ENCODE measurements around the gene RUNX3. TPM values are rescaled to one million over a fixed set of nuclear protein-coding genes. Genes with fewer than 3 reads are reported as not detected.

RUNX3 gene
- total and polyA plus RNA-seq, 2 donors (not counting 3 experiments of a cell fraction or from before 2014, with no cell fraction given) = not detected

DNA sequence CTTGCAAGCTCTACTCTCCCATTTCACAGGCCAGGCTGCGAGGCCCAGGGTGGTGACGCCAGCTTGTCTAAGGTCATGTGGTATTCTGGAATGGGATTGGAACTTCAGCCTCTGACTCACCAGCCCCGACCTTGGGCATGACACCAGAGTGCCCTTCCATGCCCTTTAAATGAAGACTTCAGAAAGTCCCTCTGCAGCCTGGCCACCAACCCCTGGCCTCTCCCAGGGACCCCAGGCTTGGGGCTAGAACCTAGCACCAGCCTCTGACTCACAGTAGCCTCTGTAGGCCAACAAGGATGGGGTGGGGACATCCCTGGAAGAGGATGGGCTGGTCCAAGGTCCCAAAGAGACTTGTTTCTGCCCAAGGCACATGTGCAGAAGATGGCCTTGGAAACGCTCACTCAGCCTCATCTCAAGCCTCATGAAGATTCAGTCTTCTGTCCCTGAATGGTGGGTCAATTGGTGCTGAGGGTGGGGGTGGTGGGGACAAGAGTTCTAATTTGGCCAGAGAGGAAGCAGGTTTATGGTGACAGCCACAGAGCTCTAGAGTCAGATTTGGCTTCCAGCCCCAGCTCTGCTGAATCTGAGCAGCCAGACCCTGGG is 36.1 kb upstream of the RUNX3 start:
- no peak overlapping the region for H3K9ac ChIP-seq (replicated peaks; ENCODE audit: extremely low read depth, insufficient read depth, low read length)
- dilution Hi-C loops (cut with MboI; ENCODE audit: extremely low pct_ligation_motif_present, low sequenced_read_pairs) = no loop called here
- no peak for TF ChIP-seq POLR2AphosphoS5 (IDR thresholded peaks at IDR 0.05; ENCODE audit: insufficient read depth, low read depth, low read length)
- no peak for TF ChIP-seq MYC (IDR thresholded peaks at IDR 0.05; ENCODE audit: low read depth, low read length)
- no peak for TF ChIP-seq GATA2 (IDR thresholded peaks at IDR 0.05; ENCODE audit: insufficient read depth, insufficient read length, low read depth, low read length)
- no peak overlapping the region for H3K27ac ChIP-seq (ENCODE audit: insufficient read depth, low read depth, low read length)
- BruUV-seq (replicated peaks) = no TSS peak
- no peak for DNase-seq (ENCODE audit: low read depth, low spot score)
- CTCF ChIA-PET = no interaction called here
- intact Hi-C loops (cut with micrococcal nuclease) = no loop called here
- no peaks in the 10 kb centered on the region for H3K4me1 ChIP-seq (ENCODE audit: control insufficient read depth, extremely low read depth, insufficient read depth, low read length)
- no peak for FAIRE-seq
- no peaks in the 10 kb centered on the region for H3K79me2 ChIP-seq (ENCODE audit: control insufficient read depth, insufficient read depth, low read length)
- POLR2A ChIA-PET = no interaction called here
- H3K4me2 ChIP-seq (ENCODE audit: insufficient read depth, low read length) = no peak overlapping the region
- no peak overlapping the region for H2AFZ ChIP-seq (ENCODE audit: low read depth, low read length)
- H3K4me3 ChIP-seq (replicated peaks in 1 of 3; ENCODE audit: insufficient read depth in 1 of 3, low read depth in 1 of 3, low read length in 3 of 3) = no peak overlapping the region
- H3K9me1 ChIP-seq (replicated peaks; ENCODE audit: control insufficient read depth, extremely low read depth, insufficient read depth, low read length) = no peaks in the 10 kb centered on the region
- peaks cover 2 to 4% of the 10 kb centered on the region in 2 experiments for H3K27me3 ChIP-seq (ENCODE audit: control insufficient read depth in 2 of 2, insufficient read depth in 2 of 2, low read length in 2 of 2)
- H3K9me3 ChIP-seq (replicated peaks; ENCODE audit: control insufficient read depth, insufficient read depth, low read length) = no peaks in the 10 kb centered on the region
- no peaks in the 10 kb centered on the region for H3K36me3 ChIP-seq (ENCODE audit: control insufficient read depth in 2 of 2, extremely low read depth in 1 of 2, insufficient read depth in 2 of 2, low read length in 2 of 2)
- H4K20me1 ChIP-seq (replicated peaks; ENCODE audit: control insufficient read depth, extremely low read depth, insufficient read depth, low read length) = no peaks in the 10 kb centered on the region

DNA sequence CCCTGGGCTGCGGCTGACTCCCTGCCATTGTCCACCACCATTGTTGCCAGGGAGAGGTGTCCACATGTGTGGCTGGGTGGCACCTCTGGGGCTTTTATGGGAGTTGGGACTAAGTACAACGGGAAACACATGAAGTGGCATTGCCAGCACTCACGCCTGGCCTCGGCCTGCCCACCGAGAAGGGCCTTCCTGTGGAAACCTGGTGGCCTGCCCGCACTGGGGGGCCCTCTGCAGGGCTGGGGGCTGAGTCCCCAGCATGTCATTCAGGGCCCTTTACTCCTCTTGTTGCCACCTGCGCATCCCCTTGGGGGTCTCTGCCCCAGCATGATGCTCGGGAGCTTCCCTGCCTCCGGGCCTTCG is 35.5 kb upstream of the RUNX3 start:
- peaks cover under 1 to 2% of the 10 kb centered on the region in 2 experiments for H3K27me3 ChIP-seq (ENCODE audit: control insufficient read depth in 2 of 2, insufficient read depth in 2 of 2, low read length in 2 of 2)
- no peaks in the 10 kb centered on the region for H3K9me1 ChIP-seq (replicated peaks; ENCODE audit: control insufficient read depth, extremely low read depth, insufficient read depth, low read length)
- ChIA-PET POLR2A (no interaction called here), CTCF (no interaction called here)
- no peaks in the 10 kb centered on the region for H3K36me3 ChIP-seq (ENCODE audit: control insufficient read depth in 2 of 2, extremely low read depth in 1 of 2, insufficient read depth in 2 of 2, low read length in 2 of 2)
- H3K4me1 ChIP-seq (ENCODE audit: control insufficient read depth, extremely low read depth, insufficient read depth, low read length) = no peaks in the 10 kb centered on the region
- no peak for DNase-seq (ENCODE audit: low read depth, low spot score)
- H2AFZ ChIP-seq (ENCODE audit: low read depth, low read length) = no peak overlapping the region
- H3K27ac ChIP-seq (ENCODE audit: insufficient read depth, low read depth, low read length) = no peak overlapping the region
- dilution Hi-C loops (cut with MboI; ENCODE audit: extremely low pct_ligation_motif_present, low sequenced_read_pairs) (no loop called here), intact Hi-C loops (cut with micrococcal nuclease) (no loop called here)
- no peak overlapping the region for H3K4me3 ChIP-seq (replicated peaks in 1 of 3; ENCODE audit: insufficient read depth in 1 of 3, low read depth in 1 of 3, low read length in 3 of 3)
- no peak for FAIRE-seq
- no peaks in the 10 kb centered on the region for H3K79me2 ChIP-seq (ENCODE audit: control insufficient read depth, insufficient read depth, low read length)
- BruUV-seq (replicated peaks) = no TSS peak
- no peaks in the 10 kb centered on the region for H4K20me1 ChIP-seq (replicated peaks; ENCODE audit: control insufficient read depth, extremely low read depth, insufficient read depth, low read length)
- no peak overlapping the region for H3K9ac ChIP-seq (replicated peaks; ENCODE audit: extremely low read depth, insufficient read depth, low read length)
- H3K9me3 ChIP-seq (replicated peaks; ENCODE audit: control insufficient read depth, insufficient read depth, low read length) = no peaks in the 10 kb centered on the region
- TF ChIP-seq GATA2 (IDR thresholded peaks at IDR 0.05; ENCODE audit: insufficient read depth, insufficient read length, low read depth, low read length) (no peak), JUN (IDR thresholded peaks at IDR 0.05; ENCODE audit: borderline replicate concordance, insufficient read depth, insufficient read length, low read depth) (no peak), FOS (IDR thresholded peaks at IDR 0.05; ENCODE audit: borderline replicate concordance, insufficient read depth, low read length) (no peak), POLR2AphosphoS5 (IDR thresholded peaks at IDR 0.05; ENCODE audit: insufficient read depth, low read depth, low read length) (no peak), EZH2 (IDR thresholded peaks at IDR 0.05; ENCODE audit: borderline replicate concordance, low read depth, low read length, severe bottlenecking) (no peak), POLR2A (IDR thresholded peaks at IDR 0.05; ENCODE audit: low read depth, low read length) (no peak), MYC (IDR thresholded peaks at IDR 0.05; ENCODE audit: low read depth, low read length) (no peak)
- TF ChIP-seq, protein P1, sequence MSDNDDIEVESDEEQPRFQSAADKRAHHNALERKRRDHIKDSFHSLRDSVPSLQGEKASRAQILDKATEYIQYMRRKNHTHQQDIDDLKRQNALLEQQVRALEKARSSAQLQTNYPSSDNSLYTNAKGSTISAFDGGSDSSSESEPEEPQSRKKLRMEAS (IDR thresholded peaks at IDR 0.05; ENCODE audit: insufficient read depth, insufficient read length) = no peak
- TF ChIP-seq, protein P2, sequence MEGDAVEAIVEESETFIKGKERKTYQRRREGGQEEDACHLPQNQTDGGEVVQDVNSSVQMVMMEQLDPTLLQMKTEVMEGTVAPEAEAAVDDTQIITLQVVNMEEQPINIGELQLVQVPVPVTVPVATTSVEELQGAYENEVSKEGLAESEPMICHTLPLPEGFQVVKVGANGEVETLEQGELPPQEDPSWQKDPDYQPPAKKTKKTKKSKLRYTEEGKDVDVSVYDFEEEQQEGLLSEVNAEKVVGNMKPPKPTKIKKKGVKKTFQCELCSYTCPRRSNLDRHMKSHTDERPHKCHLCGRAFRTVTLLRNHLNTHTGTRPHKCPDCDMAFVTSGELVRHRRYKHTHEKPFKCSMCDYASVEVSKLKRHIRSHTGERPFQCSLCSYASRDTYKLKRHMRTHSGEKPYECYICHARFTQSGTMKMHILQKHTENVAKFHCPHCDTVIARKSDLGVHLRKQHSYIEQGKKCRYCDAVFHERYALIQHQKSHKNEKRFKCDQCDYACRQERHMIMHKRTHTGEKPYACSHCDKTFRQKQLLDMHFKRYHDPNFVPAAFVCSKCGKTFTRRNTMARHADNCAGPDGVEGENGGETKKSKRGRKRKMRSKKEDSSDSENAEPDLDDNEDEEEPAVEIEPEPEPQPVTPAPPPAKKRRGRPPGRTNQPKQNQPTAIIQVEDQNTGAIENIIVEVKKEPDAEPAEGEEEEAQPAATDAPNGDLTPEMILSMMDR (IDR thresholded peaks at IDR 0.05; ENCODE audit: extremely low read depth in 1 of 2, insufficient read depth in 1 of 2, low read depth in 1 of 2, low read length in 2 of 2) = no peak
- no peak overlapping the region for H3K4me2 ChIP-seq (ENCODE audit: insufficient read depth, low read length)
